NT2/D1 (cell line): ENCODE data around the gene CCSAP.

ENCODE experiments used
- DNase-seq: peaks from one replicate; pipeline ENCODE4 v3.0.0-alpha.2; 2011; ENCODE audit warnings: low read depth, low spot score
- H3K27me3 ChIP-seq: 2 replicates; pipeline ENCODE4 v1.6.0; 2011; ENCODE audit warnings: mild to moderate bottlenecking; ENCODE audit not compliant: insufficient read length, insufficient read depth
- H3K36me3 ChIP-seq: 2 replicates; pipeline ENCODE4 v1.6.1; 2011; ENCODE audit warnings: mild to moderate bottlenecking, low read length, mixed read lengths; ENCODE audit not compliant: insufficient read depth, insufficient read length
- H3K4me1 ChIP-seq: 2 replicates; pipeline ENCODE4 v1.5.1; 2011; ENCODE audit not compliant: insufficient read depth, insufficient read length
- H3K4me3 ChIP-seq: 2 replicates; pipeline ENCODE4 v1.5.1; 2011; ENCODE audit warnings: low read depth; ENCODE audit not compliant: insufficient read length
- H3K9ac ChIP-seq: 2 replicates; pipeline ENCODE4 v1.6.0; 2011; ENCODE audit warnings: low read depth; ENCODE audit not compliant: insufficient read length
- H3K9me3 ChIP-seq: 2 replicates; pipeline ENCODE4 v1.5.1; 2011; ENCODE audit warnings: mild to moderate bottlenecking, low read length; ENCODE audit not compliant: insufficient read depth
- SUZ12 ChIP-seq: IDR thresholded peaks from 2 replicates; pipeline ENCODE4 v1.6.1; 2011; ENCODE audit not compliant: insufficient read length, insufficient read depth; ENCODE audit errors: extremely low read depth
- YY1 ChIP-seq: IDR thresholded peaks from 2 replicates; pipeline ENCODE4 v1.6.1; 2011; ENCODE audit not compliant: insufficient read length, insufficient read depth
- ZNF274 ChIP-seq: IDR thresholded peaks from 2 replicates; pipeline ENCODE4 v1.6.1; 2011; ENCODE audit warnings: mild to moderate bottlenecking, low read depth, low read length

Gene CCSAP

GRCh38 chr1:229286099-229286766, 56.6 kb downstream of the CCSAP start:
- TF ChIP-seq ZNF274 (no peak), YY1 (no peak)
- Histone ChIP-seq H3K36me3 (peaks cover 18% of the 10 kb centered on the region), H3K27me3 (no peaks in the 10 kb centered on the region), H3K9me3 (no peaks in the 10 kb centered on the region), H3K4me1 (no peaks in the 10 kb centered on the region), H3K4me3 (no peak overlapping the region), H3K9ac (no peak overlapping the region)
- no peak for DNase-seq

GRCh38 chr1:229285440-229285839, 57.4 kb downstream of the CCSAP start:
- H3K4me3 ChIP-seq, result no peak overlapping the region
- TF ChIP-seq YY1 (no peak), SUZ12 (no peak), ZNF274 (no peak)
- no peak for DNase-seq
- no peaks in the 10 kb centered on the region for H3K9me3 ChIP-seq
- no peak overlapping the region for H3K9ac ChIP-seq
- H3K27me3 ChIP-seq, result no peaks in the 10 kb centered on the region
- peaks cover 16% of the 10 kb centered on the region for H3K36me3 ChIP-seq
- no peaks in the 10 kb centered on the region for H3K4me1 ChIP-seq

GRCh38 chr1:229284887-229285286, 58.0 kb downstream of the CCSAP start:
- no peak for TF ChIP-seq SUZ12
- TF ChIP-seq YY1, result no peak
- TF ChIP-seq ZNF274, result no peak
- Histone ChIP-seq H3K27me3 (no peaks in the 10 kb centered on the region), H3K9ac (no peak overlapping the region), H3K36me3 (peaks cover 10% of the 10 kb centered on the region), H3K4me3 (no peak overlapping the region), H3K4me1 (no peaks in the 10 kb centered on the region), H3K9me3 (no peaks in the 10 kb centered on the region)
- DNase-seq, result no peak

- H3K9me3 ChIP-seq, result no peaks in the 10 kb centered on the region
- H3K27me3 ChIP-seq, result no peaks in the 10 kb centered on the region
- peaks cover 3% of the 10 kb centered on the region for H3K36me3 ChIP-seq
- TF ChIP-seq ZNF274 (no peak), SUZ12 (no peak), YY1 (no peak)
- no peak overlapping the region for H3K9ac ChIP-seq
- H3K4me1 ChIP-seq, result no peaks in the 10 kb centered on the region
- no peak overlapping the region for H3K4me3 ChIP-seq
- no peak for DNase-seq
Observed at GRCh38 chr1:229283183-229283611, 59.6 kb downstream of the CCSAP start.

GRCh38 chr1:229282295-229282823, 60.5 kb downstream of the CCSAP start:
- Histone ChIP-seq H3K4me3 (no peak overlapping the region), H3K36me3 (peaks cover 5% of the 10 kb centered on the region), H3K9me3 (no peaks in the 10 kb centered on the region), H3K9ac (no peak overlapping the region), H3K4me1 (no peaks in the 10 kb centered on the region), H3K27me3 (no peaks in the 10 kb centered on the region)
- no peak for DNase-seq
- TF ChIP-seq SUZ12 (no peak), YY1 (no peak), ZNF274 (no peak)

GRCh38 chr1:229281339-229281926, 61.4 kb downstream of the CCSAP start:
- peaks cover 2% of the 10 kb centered on the region for H3K4me1 ChIP-seq

GRCh38 chr1:229280921-229281320, 61.9 kb downstream of the CCSAP start:
- peaks cover 8% of the 10 kb centered on the region for H3K36me3 ChIP-seq
- no peak overlapping the region for H3K4me3 ChIP-seq
- H3K9me3 ChIP-seq, result no peaks in the 10 kb centered on the region
- TF ChIP-seq YY1, result no peak
- TF ChIP-seq SUZ12, result no peak
- no peak for TF ChIP-seq ZNF274
- H3K9ac ChIP-seq, result no peak overlapping the region
- H3K4me1 ChIP-seq, result peaks cover 2% of the 10 kb centered on the region
- no peak for DNase-seq
- H3K27me3 ChIP-seq, result no peaks in the 10 kb centered on the region

More at GRCh38 chr1:229281339-229281926, 61.4 kb downstream of the CCSAP start:
- no peak for DNase-seq
- Histone ChIP-seq H3K4me3 (no peak overlapping the region), H3K36me3 (peaks cover 8% of the 10 kb centered on the region), H3K27me3 (no peaks in the 10 kb centered on the region), H3K9ac (no peak overlapping the region), H3K9me3 (no peaks in the 10 kb centered on the region)
- TF ChIP-seq ZNF274 (no peak), YY1 (no peak), SUZ12 (no peak)
